ENCODE results near the gene KMT2D. TPM values are rescaled to one million over a fixed set of nuclear protein-coding genes. Genes with fewer than 3 reads are reported as not detected.

KMT2D gene
- total and polyA plus RNA-seq, 2 experiments from 2014 or later, result 8.2 to 10.3 TPM

DNA sequence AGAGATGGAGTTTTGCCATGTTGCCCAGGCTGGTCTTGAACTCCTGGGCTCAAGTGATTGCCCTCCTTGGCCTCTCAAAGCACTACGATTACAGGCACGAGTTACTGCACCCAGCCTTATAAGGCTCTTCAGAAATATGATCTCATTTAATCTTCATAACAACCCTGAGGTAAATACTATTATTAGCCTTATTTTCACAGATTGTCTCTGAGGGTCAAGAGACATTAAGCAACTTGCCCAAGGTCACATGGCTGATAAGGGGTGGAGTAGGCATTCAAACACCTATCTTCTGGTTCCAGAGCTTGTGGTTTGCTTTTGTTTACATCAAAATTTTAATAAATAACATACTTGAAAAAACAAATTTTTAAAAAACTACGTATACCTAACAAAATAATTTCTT, 47.2 kb downstream of the KMT2D start:
- H3K79me2 ChIP-seq (ENCODE audit: insufficient read depth), result peaks cover 53% of the 10 kb centered on the region
- H3K4me2 ChIP-seq (ENCODE audit: unreplicated experiment), result no peak overlapping the region
- peaks cover 6% of the 10 kb centered on the region for H3K4me1 ChIP-seq (ENCODE audit: insufficient read depth)
- H3K9ac ChIP-seq, result no peak overlapping the region
- no peak overlapping the region for H3K4me3 ChIP-seq
- H3K27ac ChIP-seq, result no peak overlapping the region
- no peak for DNase-seq
- peaks cover 19% of the 10 kb centered on the region for H3K36me3 ChIP-seq (ENCODE audit: low read depth)
- no peaks in the 10 kb centered on the region for H3K27me3 ChIP-seq (replicated peaks; ENCODE audit: insufficient read depth)
- H3K9me2 ChIP-seq (ENCODE audit: insufficient read depth), result no peaks in the 10 kb centered on the region
- in situ Hi-C loops (cut with MboI), result no loop called here
- TF ChIP-seq EZH2 (IDR thresholded peaks at IDR 0.05; ENCODE audit: insufficient read depth, poor library complexity, severe bottlenecking) (no peak), EZH2phosphoT487 (IDR thresholded peaks at IDR 0.05; ENCODE audit: insufficient read depth, low read depth) (no peak)
- WGBS, 2 experiments (ENCODE audit: low coverage in 1 of 2, low lambda C conversion rate in 2 of 2, missing lambda C conversion rate in 2 of 2), result 94 to 99% methylated on average over 3 of the region's 3 CpGs
- H4K20me1 ChIP-seq (ENCODE audit: insufficient read depth), result no peaks in the 10 kb centered on the region
- no peaks in the 10 kb centered on the region for H3F3A ChIP-seq (ENCODE audit: insufficient read depth)
- no peaks in the 10 kb centered on the region for H3K9me3 ChIP-seq (ENCODE audit: low read depth)
- H2AFZ ChIP-seq, result no peak overlapping the region

DNA sequence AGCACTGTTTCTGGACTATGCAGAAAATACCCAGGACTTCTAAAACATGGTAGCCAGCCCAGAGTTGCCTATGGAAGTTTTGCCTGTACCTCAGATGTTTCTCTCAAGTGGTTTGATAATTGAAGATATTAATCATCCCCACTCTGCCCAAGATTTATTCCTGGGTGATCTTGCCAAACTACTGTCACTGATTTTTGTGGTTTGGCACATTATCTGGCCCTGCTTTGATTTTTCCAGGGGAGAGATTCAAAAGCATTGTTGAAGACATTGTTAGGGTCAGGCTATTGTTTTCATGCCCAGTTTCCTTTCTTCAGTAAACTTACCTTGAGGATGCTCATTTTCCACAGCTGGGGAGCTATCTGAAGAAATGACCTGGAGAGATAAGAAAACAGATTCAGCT, 47.9 kb downstream of the KMT2D start:
- no peak for DNase-seq

More for the DNA sequence above, 47.9 kb downstream of the KMT2D start:
- TF ChIP-seq EZH2phosphoT487 (IDR thresholded peaks at IDR 0.05; ENCODE audit: insufficient read depth, low read depth) (no peak), EZH2 (IDR thresholded peaks at IDR 0.05; ENCODE audit: insufficient read depth, poor library complexity, severe bottlenecking) (no peak)
- Histone ChIP-seq H4K20me1 (ENCODE audit: insufficient read depth) (no peaks in the 10 kb centered on the region), H3K4me3 (no peak overlapping the region), H3F3A (ENCODE audit: insufficient read depth) (no peaks in the 10 kb centered on the region), H3K9ac (no peak overlapping the region), H3K4me1 (ENCODE audit: insufficient read depth) (peaks cover 6% of the 10 kb centered on the region), H3K9me2 (ENCODE audit: insufficient read depth) (no peaks in the 10 kb centered on the region), H2AFZ (no peak overlapping the region), H3K9me3 (ENCODE audit: low read depth) (no peaks in the 10 kb centered on the region), H3K79me2 (ENCODE audit: insufficient read depth) (peaks cover 50% of the 10 kb centered on the region), H3K4me2 (ENCODE audit: unreplicated experiment) (no peak overlapping the region), H3K27ac (no peak overlapping the region), H3K27me3 (replicated peaks; ENCODE audit: insufficient read depth) (no peaks in the 10 kb centered on the region), H3K36me3 (ENCODE audit: low read depth) (peaks cover 20% of the 10 kb centered on the region)
- in situ Hi-C loops (cut with MboI), result no loop called here

Other genes starting within 250 kb of the KMT2D start
- 18.6 and 26.8 TPM in 2 replicates for gene CACNB3, start 242.3 kb downstream of the KMT2D start, total RNA-seq (2014; rRNA removed; shearing (Covaris generic))
- gene CACNB3, start 242.3 kb downstream of the KMT2D start, polyA plus RNA-seq (2016; fragmentation: Nextera tagmentation; extraction: Ambion mirVana), result 22.4 and 22.6 TPM in 2 replicates
- gene DDX23, start 208.6 kb downstream of the KMT2D start, total RNA-seq (2014; rRNA removed; shearing (Covaris generic)), result 56.5 and 61.0 TPM in 2 replicates
- gene DDX23, start 208.6 kb downstream of the KMT2D start, polyA plus RNA-seq (2016; fragmentation: Nextera tagmentation; extraction: Ambion mirVana), result 32.1 and 34.2 TPM in 2 replicates
- gene RND1, start 194.9 kb downstream of the KMT2D start, total RNA-seq (2014; rRNA removed; shearing (Covaris generic)), result 0.32 TPM in 1 of 2 replicates, not detected in the other
- 0.13 TPM in 1 of 2 replicates, not detected in the other for gene RND1, start 194.9 kb downstream of the KMT2D start, polyA plus RNA-seq (2016; fragmentation: Nextera tagmentation; extraction: Ambion mirVana)
- 17.4 and 28.1 TPM in 2 replicates for gene FKBP11, start 135.3 kb downstream of the KMT2D start, total RNA-seq (2014; rRNA removed; shearing (Covaris generic))
- 158 and 159 TPM in 2 replicates for gene FKBP11, start 135.3 kb downstream of the KMT2D start, polyA plus RNA-seq (2016; fragmentation: Nextera tagmentation; extraction: Ambion mirVana)
- gene ARF3, start 103.3 kb downstream of the KMT2D start, total RNA-seq (2014; rRNA removed; shearing (Covaris generic)), result 55.3 and 87.7 TPM in 2 replicates
- gene ARF3, start 103.3 kb downstream of the KMT2D start, polyA plus RNA-seq (2016; fragmentation: Nextera tagmentation; extraction: Ambion mirVana), result 65.0 and 71.7 TPM in 2 replicates
- gene WNT10B, start 89.1 kb downstream of the KMT2D start, total RNA-seq (2014; rRNA removed; shearing (Covaris generic)), result 0.32 TPM in 1 of 2 replicates, not detected in the other
- gene WNT10B, start 89.1 kb downstream of the KMT2D start, polyA plus RNA-seq (2016; fragmentation: Nextera tagmentation; extraction: Ambion mirVana), result 0.29 and 0.61 TPM in 2 replicates
- not detected in 2 replicates for gene WNT1, start 82.5 kb downstream of the KMT2D start, total RNA-seq (2014; rRNA removed; shearing (Covaris generic))
- not detected in 2 replicates for gene WNT1, start 82.5 kb downstream of the KMT2D start, polyA plus RNA-seq (2016; fragmentation: Nextera tagmentation; extraction: Ambion mirVana)
- 0.13 TPM in 1 of 2 replicates, not detected in the other for gene DDN, start 61.4 kb downstream of the KMT2D start, total RNA-seq (2014; rRNA removed; shearing (Covaris generic))
- gene DDN, start 61.4 kb downstream of the KMT2D start, polyA plus RNA-seq (2016; fragmentation: Nextera tagmentation; extraction: Ambion mirVana), result 0.06 TPM in 1 of 2 replicates, not detected in the other
- gene PRKAG1, start 42.0 kb downstream of the KMT2D start, total RNA-seq (2014; rRNA removed; shearing (Covaris generic)), result 86.1 and 91.3 TPM in 2 replicates
- gene PRKAG1, start 42.0 kb downstream of the KMT2D start, polyA plus RNA-seq (2016; fragmentation: Nextera tagmentation; extraction: Ambion mirVana), result 62.5 and 66.8 TPM in 2 replicates
- gene RHEBL1, start 9.2 kb upstream of the KMT2D start, total RNA-seq (2014; rRNA removed; shearing (Covaris generic)), result 0.86 and 1.1 TPM in 2 replicates
- 0.63 and 0.65 TPM in 2 replicates for gene RHEBL1, start 9.2 kb upstream of the KMT2D start, polyA plus RNA-seq (2016; fragmentation: Nextera tagmentation; extraction: Ambion mirVana)
- gene DHH, start 34.0 kb upstream of the KMT2D start, total RNA-seq (2014; rRNA removed; shearing (Covaris generic)), result not detected in 2 replicates
- not detected in 2 replicates for gene DHH, start 34.0 kb upstream of the KMT2D start, polyA plus RNA-seq (2016; fragmentation: Nextera tagmentation; extraction: Ambion mirVana)
- 22.0 and 62.9 TPM in 2 replicates for gene LMBR1L, start 50.1 kb upstream of the KMT2D start, total RNA-seq (2014; rRNA removed; shearing (Covaris generic))
- 28.2 and 31.6 TPM in 2 replicates for gene LMBR1L, start 50.1 kb upstream of the KMT2D start, polyA plus RNA-seq (2016; fragmentation: Nextera tagmentation; extraction: Ambion mirVana)
- 1,598 and 1,776 TPM in 2 replicates for gene TUBA1B, start 70.6 kb upstream of the KMT2D start, total RNA-seq (2014; rRNA removed; shearing (Covaris generic))
- gene TUBA1B, start 70.6 kb upstream of the KMT2D start, polyA plus RNA-seq (2016; fragmentation: Nextera tagmentation; extraction: Ambion mirVana), result 1,195 and 1,237 TPM in 2 replicates
- 628 and 639 TPM in 2 replicates for gene TUBA1A, start 128.3 kb upstream of the KMT2D start, total RNA-seq (2014; rRNA removed; shearing (Covaris generic))
- gene TUBA1A, start 128.3 kb upstream of the KMT2D start, polyA plus RNA-seq (2016; fragmentation: Nextera tagmentation; extraction: Ambion mirVana), result 452 and 467 TPM in 2 replicates
- gene TUBA1C, start 204.3 kb upstream of the KMT2D start, total RNA-seq (2014; rRNA removed; shearing (Covaris generic)), result 401 and 473 TPM in 2 replicates
- gene TUBA1C, start 204.3 kb upstream of the KMT2D start, polyA plus RNA-seq (2016; fragmentation: Nextera tagmentation; extraction: Ambion mirVana), result 301 and 312 TPM in 2 replicates
- gene PRPH, start 234.4 kb upstream of the KMT2D start, total RNA-seq (2014; rRNA removed; shearing (Covaris generic)), result not detected in 2 replicates
- not detected in 2 replicates for gene PRPH, start 234.4 kb upstream of the KMT2D start, polyA plus RNA-seq (2016; fragmentation: Nextera tagmentation; extraction: Ambion mirVana)

Data from GM23248 (cell line).